Activated naive CD4-positive, alpha-beta T cell treated with anti-CD3 and anti-CD28 coated beads for 36 hours (primary cell): ENCODE measurements around the gene SP1. TPM values are rescaled to one million over a fixed set of nuclear protein-coding genes. Genes with fewer than 3 reads are reported as not detected.
"Not testable (repeated sequence)": the region's sequence is repeated elsewhere in the genome, so short reads cannot be mapped to it uniquely, and the experiment has no call there.

Source experiments
- CTCF ChIA-PET: fragments of 350-600 bp; sonication (Branson Sonifier 250); formaldehyde crosslinking; loops from one replicate; lab custom pipeline; 2021; ENCODE audit warnings: antibody characterized with exemption; lab: Charles Lee
- DNase-seq: peaks from one replicate; pipeline ENCODE4 v3.0.0-alpha.2; 2020
- H3K27ac Mint-ChIP-seq: one replicate; pipeline ENCODE4 v1.8.0; 2021; ENCODE audit warnings: mild to moderate bottlenecking, mixed read lengths
- H3K27me3 Mint-ChIP-seq: one replicate; pipeline ENCODE4 v1.8.0; 2021; ENCODE audit warnings: low read depth, mixed read lengths
- H3K36me3 Mint-ChIP-seq: one replicate; pipeline ENCODE4 v1.8.0; 2021; ENCODE audit warnings: low read depth, mixed read lengths
- H3K4me1 Mint-ChIP-seq: one replicate; pipeline ENCODE4 v1.8.0; 2021; ENCODE audit warnings: low read depth, mixed read lengths
- H3K4me3 Mint-ChIP-seq: one replicate; pipeline ENCODE4 v1.8.0; 2021; ENCODE audit warnings: mild to moderate bottlenecking, moderate library complexity, mixed read lengths
- H3K9me3 Mint-ChIP-seq: one replicate; pipeline ENCODE4 v1.8.0; 2021; ENCODE audit warnings: mixed read lengths
- intact Hi-C: fragments of 100-400 bp; cut with micrococcal nuclease; formaldehyde crosslinking; loops from one replicate; pipeline ENCODE4 v1.15.1; 2023
- total RNA-seq, 2 experiments: library from RNA; stranded (reverse); gene quantifications; one replicate each; pipeline ENCODE4 v1.2.3, GENCODE V29; 2021

The SP1 gene
- total RNA-seq, 2 experiments from 2014 or later, result 87.6 to 91.9 TPM

DNA sequence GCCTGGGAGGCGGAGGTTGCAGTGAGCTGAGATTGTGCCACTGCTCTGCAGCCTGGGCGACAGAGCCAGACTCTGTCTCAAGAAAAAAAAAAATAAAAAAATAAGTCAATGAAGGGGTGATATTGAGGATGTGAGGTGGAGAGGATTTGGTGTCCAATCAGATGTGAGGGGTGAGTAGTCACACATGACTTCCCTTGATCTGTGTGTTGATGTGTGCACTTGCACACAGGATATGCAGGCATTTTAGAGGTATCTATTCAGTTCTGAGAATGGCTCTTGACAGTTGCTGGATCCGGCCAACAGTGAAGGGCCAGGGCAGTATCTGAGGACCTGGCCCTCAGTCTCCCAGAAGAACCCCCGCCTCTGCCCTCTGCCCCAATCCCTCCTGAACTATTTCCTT is 36.0 kb upstream of the SP1 start:
- DNase-seq, result no peak
- H3K27ac Mint-ChIP-seq, result no peak overlapping the region
- H3K36me3 Mint-ChIP-seq, result no peaks in the 10 kb centered on the region
- CTCF ChIA-PET, result interaction anchor here (1.0 to 6.5 kb wide), 9 partner anchors 8 to 185 kb away, joined by 3 to 196 read pairs (median 8); partner anchors contain the start of genes AAAS and AMHR2
- H3K4me1 Mint-ChIP-seq, result peaks cover 9% of the 10 kb centered on the region
- no peaks in the 10 kb centered on the region for H3K27me3 Mint-ChIP-seq
- H3K4me3 Mint-ChIP-seq, result peak overlapping the region; percentile 55
- intact Hi-C loops, result no loop called here
- H3K9me3 Mint-ChIP-seq, result no peaks in the 10 kb centered on the region

DNA sequence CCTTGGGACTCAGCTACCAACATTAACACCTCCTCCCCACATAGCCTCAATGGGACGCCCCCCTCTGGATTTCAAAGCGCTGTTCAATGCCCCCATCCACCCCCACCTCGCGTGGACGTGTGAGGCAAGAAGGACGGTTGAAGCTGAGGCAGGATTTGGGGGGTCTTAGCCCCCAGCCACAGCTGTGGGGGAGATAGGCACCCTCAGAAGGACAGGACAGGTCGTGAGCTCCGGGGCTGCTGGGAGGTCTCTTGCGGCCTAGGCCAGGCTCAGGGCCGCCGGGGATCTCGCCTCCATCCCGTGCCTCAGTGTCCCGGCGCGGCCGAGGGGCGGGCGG is 35.5 kb upstream of the SP1 start:
- intact Hi-C loops, result no loop called here
- CTCF ChIA-PET, result interaction anchor here (0.7 to 6.5 kb wide), 39 partner anchors 10 to 278 kb away, joined by 3 to 196 read pairs (median 5); partner anchors contain the start of genes AAAS, AMHR2, PFDN5 and SOAT2
- H3K27ac Mint-ChIP-seq, result no peak overlapping the region
- DNase-seq, result no peak
- H3K4me1 Mint-ChIP-seq, result peaks cover 9% of the 10 kb centered on the region
- no peaks in the 10 kb centered on the region for H3K36me3 Mint-ChIP-seq
- no peaks in the 10 kb centered on the region for H3K27me3 Mint-ChIP-seq
- no peaks in the 10 kb centered on the region for H3K9me3 Mint-ChIP-seq
- H3K4me3 Mint-ChIP-seq, result peak overlapping the region; percentile 55

DNA sequence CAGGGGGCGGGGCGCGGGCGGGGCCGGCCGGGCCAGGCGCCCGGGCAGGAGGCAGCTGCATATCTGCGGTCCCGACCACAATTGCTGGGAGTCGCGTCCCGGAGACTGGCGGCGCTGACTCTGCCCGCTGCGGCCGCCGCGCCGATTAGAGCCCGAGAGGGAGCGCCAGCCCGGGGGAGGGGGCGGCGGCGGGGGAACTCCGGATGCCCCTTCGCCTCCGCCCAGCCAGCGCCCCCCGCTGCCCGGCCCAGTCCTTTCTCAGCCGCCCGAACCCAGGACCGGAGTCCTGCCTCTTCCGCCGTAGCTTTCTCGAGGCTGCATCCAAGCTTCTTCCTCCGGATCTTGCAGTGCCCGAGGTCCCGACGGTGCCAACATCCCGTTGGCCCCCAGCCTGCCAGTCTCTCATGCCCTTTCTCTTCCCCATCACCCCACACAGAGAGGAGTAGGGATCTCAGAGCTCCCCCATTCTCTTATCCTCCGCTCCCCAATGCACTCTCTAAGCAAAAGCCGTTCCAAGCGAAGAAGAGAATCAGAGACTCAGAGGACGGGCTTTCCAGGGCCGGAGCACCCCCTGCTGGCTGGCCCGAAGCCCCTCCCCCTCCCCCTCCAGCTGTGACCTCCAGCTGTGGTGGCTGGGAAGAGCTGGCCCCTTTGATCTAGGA is 35.0 kb upstream of the SP1 start:
- H3K27ac Mint-ChIP-seq, result no peak overlapping the region
- H3K27me3 Mint-ChIP-seq, result no peaks in the 10 kb centered on the region
- H3K36me3 Mint-ChIP-seq, result no peaks in the 10 kb centered on the region
- peak; percentile 86 for DNase-seq
- H3K9me3 Mint-ChIP-seq, result no peaks in the 10 kb centered on the region
- CTCF ChIA-PET, result interaction anchor here (0.7 to 6.5 kb wide), 43 partner anchors 10 to 278 kb away, joined by 3 to 196 read pairs (median 5); partner anchors contain the start of genes AAAS, AMHR2, PFDN5 and SOAT2
- intact Hi-C loops, result loop anchor here (1.0 kb wide), 4 partner anchors 21 to 186 kb away; no protein-coding TSS in a partner anchor
- peaks cover 9% of the 10 kb centered on the region for H3K4me1 Mint-ChIP-seq
- peak overlapping the region; percentile 91 for H3K4me3 Mint-ChIP-seq

DNA sequence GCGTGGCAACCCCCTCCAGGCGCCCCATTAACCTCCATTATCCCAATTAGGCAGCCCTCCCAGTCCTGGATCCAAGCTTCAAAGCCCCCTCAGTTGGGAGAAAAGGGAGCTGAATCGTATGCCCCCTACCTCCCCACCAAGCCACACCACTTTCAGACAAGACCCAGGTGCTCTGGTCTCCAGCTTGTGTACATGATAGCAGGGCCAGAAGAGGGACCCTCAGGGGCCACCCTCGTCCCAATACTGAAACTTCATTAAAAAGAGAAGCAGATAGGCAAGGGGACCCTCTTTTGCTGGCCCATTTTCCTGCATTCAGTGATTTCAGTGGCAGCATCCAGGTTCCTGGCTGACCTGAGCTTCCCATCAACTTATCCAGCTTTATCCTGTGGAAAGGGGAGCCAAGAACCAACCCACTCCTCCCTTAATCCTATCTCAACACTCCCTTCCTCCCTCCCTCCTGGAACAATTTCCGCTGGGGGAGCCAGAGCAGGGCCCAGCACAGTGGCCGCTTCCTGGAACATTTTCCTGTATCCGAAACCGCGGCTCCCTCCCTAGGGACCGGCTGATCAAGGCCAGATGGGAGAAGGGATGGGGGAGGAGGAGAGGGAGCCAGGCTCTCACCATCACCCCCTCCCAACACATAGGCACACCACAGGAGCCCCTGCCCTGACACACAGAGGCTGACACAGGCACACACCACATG is 34.3 kb upstream of the SP1 start:
- Mint-ChIP-seq H3K36me3 (no peaks in the 10 kb centered on the region), H3K4me3 (peak overlapping the region; percentile 91), H3K4me1 (peaks cover 9% of the 10 kb centered on the region), H3K27me3 (no peaks in the 10 kb centered on the region), H3K27ac (no peak overlapping the region), H3K9me3 (no peaks in the 10 kb centered on the region)
- intact Hi-C loops, result loop anchor here (1.0 kb wide), 4 partner anchors 21 to 186 kb away; no protein-coding TSS in a partner anchor
- no peak for DNase-seq
- CTCF ChIA-PET, result interaction anchor here (0.8 to 6.5 kb wide), 40 partner anchors 9 to 279 kb away, joined by 3 to 196 read pairs (median 5); partner anchors contain the start of genes AAAS, AMHR2, PFDN5 and SOAT2

DNA sequence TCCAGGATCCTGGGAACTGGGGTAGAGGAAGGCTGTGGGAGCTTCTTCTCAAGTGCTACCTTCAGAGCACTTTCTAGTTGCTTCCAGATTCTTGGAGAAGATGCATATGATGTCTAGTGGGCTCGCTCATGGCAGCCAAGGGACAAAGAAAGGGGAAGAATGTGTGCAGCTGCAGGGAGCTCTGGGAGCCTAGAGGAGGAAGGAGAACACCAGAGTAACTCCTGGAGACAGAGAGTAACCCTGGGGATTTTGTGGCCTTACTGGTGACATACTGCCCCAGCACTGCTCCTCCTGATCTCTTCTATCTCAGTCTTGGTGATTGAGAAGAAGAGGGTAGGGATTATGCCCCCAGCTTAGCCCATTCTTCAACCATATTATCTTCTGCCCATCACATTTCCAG is 33.5 kb upstream of the SP1 start:
- intact Hi-C loops, result no loop called here
- no peak for DNase-seq
- peaks cover 9% of the 10 kb centered on the region for H3K4me1 Mint-ChIP-seq
- no peaks in the 10 kb centered on the region for H3K27me3 Mint-ChIP-seq
- no peak overlapping the region for H3K4me3 Mint-ChIP-seq
- CTCF ChIA-PET, result interaction anchor here (0.9 to 6.5 kb wide), 6 partner anchors 15 to 187 kb away, joined by 3 to 196 read pairs (median 10); partner anchors contain the start of genes AAAS and AMHR2
- no peak overlapping the region for H3K27ac Mint-ChIP-seq
- H3K9me3 Mint-ChIP-seq, result no peaks in the 10 kb centered on the region
- no peaks in the 10 kb centered on the region for H3K36me3 Mint-ChIP-seq

DNA sequence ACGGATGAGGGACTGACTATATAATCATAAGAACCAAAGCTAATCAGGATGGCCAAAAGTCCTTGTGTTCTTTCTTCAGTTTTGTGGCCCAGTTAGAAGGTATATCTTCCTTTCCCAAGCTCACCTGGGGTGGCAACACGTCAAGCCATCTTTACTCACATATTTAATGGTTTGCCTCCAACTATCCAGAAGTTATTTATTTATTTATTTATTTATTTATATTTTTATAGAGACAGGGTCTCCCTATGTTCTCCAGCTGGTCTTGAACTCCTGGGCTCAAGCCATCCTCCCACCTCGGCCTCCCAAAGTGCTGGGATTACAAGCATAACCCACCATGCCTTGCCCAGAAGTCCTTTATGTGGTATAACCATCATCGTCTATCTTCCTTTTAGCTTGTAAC is 32.1 kb upstream of the SP1 start:
- no peaks in the 10 kb centered on the region for H3K36me3 Mint-ChIP-seq
- CTCF ChIA-PET, result interaction anchor here (0.6 to 6.5 kb wide), 6 partner anchors 11 to 188 kb away, joined by 3 to 196 read pairs (median 5); partner anchors contain the start of genes AAAS and AMHR2

DNA sequence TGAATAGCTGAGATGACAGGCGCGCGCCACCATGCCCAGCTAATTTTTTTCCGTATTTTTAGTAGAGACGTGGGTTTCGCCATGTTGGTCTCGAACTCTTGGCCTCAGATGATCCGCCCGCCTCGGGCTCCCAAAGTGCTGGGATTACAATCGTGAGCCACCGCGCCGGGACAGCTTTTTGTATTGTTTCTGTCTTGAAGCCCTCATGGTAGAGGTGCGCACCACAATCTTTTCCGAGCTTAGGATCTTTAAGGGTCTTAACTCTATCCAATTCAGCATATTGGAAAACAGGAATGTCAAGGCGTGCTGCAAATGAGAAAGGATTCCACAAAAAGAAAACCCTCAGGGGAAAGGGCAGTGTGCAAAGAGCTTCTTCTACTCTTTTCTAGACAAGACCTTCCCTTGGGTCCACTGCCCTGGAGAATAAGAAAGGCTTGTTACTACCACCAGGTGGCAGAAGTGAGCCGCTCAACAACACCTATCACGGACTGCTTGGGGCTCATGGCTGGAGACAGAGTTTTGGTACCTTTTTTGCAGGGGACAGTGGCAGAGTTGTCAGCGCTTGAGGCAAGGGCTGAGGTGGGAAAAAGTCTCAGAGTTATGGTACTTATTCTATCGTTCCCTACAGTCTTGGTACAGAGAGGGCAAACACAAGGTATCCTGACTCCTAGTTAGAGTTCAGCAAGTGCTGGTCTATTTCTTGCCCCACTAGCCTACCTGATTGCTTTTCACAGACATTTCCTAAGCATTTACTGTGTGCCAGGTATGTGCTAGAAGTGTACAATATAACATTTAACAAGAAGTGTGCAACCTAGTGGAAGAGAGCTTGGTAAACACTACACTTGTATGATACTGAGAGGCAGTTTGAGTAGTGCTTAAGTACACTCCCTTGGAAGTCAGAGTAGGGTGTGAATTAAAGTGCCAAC is 27.4 kb upstream of the SP1 start:
- CTCF ChIA-PET, result interaction anchor here (0.6 to 6.4 kb wide), 50 partner anchors 9 to 218 kb away, joined by 3 to 163 read pairs (median 5); partner anchors contain the start of genes AAAS, AMHR2, MYG1 and NPFF
- H3K4me3 Mint-ChIP-seq, result no peak overlapping the region
- H3K9me3 Mint-ChIP-seq, result no peaks in the 10 kb centered on the region
- peak; percentile 94 for DNase-seq
- peaks cover 6% of the 10 kb centered on the region for H3K4me1 Mint-ChIP-seq
- H3K27ac Mint-ChIP-seq, result no peak overlapping the region
- intact Hi-C loops, result loop anchor here (1.0 kb wide), 3 partner anchors 30 to 156 kb away; no protein-coding TSS in a partner anchor
- H3K36me3 Mint-ChIP-seq, result no peaks in the 10 kb centered on the region
- no peaks in the 10 kb centered on the region for H3K27me3 Mint-ChIP-seq

More for the DNA sequence above, 32.1 kb upstream of the SP1 start:
- no peak for DNase-seq
- Mint-ChIP-seq H3K4me3 (no peak overlapping the region), H3K27me3 (no peaks in the 10 kb centered on the region), H3K9me3 (no peaks in the 10 kb centered on the region), H3K27ac (no peak overlapping the region), H3K4me1 (peaks cover 14% of the 10 kb centered on the region)
- intact Hi-C loops, result no loop called here

DNA sequence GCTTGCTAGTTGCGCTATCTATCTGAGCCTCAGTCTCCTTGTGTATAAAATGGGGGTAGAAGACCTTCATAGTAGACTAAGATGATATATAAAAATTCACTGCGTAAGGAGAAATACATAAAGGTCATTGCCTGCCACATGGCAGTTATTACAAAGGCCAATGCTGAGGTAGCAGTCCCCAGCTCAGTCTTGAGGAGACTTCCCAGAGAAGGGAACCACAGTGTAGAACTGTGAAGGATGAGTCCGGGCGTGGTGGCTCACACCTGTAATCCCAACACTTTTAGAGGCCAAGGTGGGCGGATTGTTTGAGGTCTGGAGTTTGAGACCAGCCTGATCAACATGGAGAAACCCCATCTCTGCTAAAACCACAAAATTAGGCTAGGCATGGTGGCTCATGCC is 26.7 kb upstream of the SP1 start:
- intact Hi-C loops, result no loop called here
- CTCF ChIA-PET, result interaction anchor here (0.6 to 6.4 kb wide), 26 partner anchors 13 to 218 kb away, joined by 3 to 163 read pairs (median 10); partner anchors contain the start of genes AAAS, AMHR2, MYG1 and NPFF
- no peaks in the 10 kb centered on the region for H3K27me3 Mint-ChIP-seq
- H3K4me1 Mint-ChIP-seq, result peaks cover 6% of the 10 kb centered on the region
- no peaks in the 10 kb centered on the region for H3K36me3 Mint-ChIP-seq
- H3K27ac Mint-ChIP-seq, result no peak overlapping the region
- no peaks in the 10 kb centered on the region for H3K9me3 Mint-ChIP-seq
- DNase-seq, result no peak
- no peak overlapping the region for H3K4me3 Mint-ChIP-seq

DNA sequence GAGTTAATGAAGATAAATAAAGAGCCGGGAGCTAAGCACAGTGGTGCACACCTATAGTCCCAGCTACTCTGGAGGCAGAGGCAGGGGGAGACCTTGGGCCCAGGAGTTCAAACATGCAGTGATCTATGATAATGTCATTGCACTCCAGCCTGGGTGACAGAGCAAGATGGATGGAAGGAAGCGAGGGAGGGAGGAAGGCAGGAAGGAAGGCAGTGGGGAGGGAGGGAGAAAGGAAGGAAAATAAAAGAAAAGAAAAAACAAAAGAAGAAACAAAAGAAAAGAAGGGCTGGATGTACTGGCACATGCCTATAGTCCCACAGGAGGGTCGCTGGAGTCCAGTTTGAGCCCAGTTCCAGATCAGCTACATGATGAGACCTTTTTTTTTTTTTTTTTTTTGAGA is 24.9 kb upstream of the SP1 start:
- CTCF ChIA-PET, result interaction anchor here (0.6 to 6.4 kb wide), 5 partner anchors 10 to 154 kb away, joined by 3 to 163 read pairs (median 24); partner anchors contain the start of genes AMHR2 and NPFF
- no peak overlapping the region for H3K4me3 Mint-ChIP-seq
- no peak overlapping the region for H3K27ac Mint-ChIP-seq
- H3K36me3 Mint-ChIP-seq, result no peaks in the 10 kb centered on the region
- no peaks in the 10 kb centered on the region for H3K9me3 Mint-ChIP-seq
- peaks cover 6% of the 10 kb centered on the region for H3K4me1 Mint-ChIP-seq
- H3K27me3 Mint-ChIP-seq, result no peaks in the 10 kb centered on the region
- DNase-seq, result no peak
- intact Hi-C loops, result no loop called here

DNA sequence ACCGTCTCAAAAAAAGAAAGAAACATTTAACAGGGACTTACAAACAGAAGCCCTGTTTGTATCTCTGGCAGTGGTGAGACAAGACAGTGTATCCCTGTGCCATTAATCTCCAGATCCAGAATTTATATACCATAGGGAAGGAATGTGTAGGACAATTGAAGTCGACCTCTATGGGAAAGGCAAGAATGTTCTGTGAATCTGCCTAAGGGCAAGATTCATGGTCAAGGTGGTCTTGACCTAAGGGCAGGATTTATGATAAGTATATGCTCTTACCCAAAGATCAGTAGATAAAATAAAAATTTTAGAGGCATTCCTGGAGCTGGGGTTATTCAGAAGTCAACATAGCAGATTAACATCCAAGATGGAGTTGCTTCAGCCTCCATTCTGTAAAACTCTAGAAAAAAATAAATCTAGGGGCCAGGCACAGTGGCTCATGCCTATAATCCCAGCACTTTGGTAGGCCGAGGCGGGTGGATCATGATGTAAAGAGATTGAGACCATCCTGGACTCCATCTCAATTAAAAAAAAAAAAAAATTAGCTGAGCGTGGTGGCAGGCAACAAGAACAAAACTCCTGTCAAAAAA is 21.0 kb upstream of the SP1 start:
- H3K9me3 Mint-ChIP-seq, result no peaks in the 10 kb centered on the region
- H3K4me3 Mint-ChIP-seq, result no peak overlapping the region
- intact Hi-C loops, result no loop called here
- H3K4me1 Mint-ChIP-seq, result no peaks in the 10 kb centered on the region
- CTCF ChIA-PET, result interaction anchor here (0.6 to 1.6 kb wide), 6 partner anchors 14 to 147 kb away, joined by 3 to 5 read pairs (median 4); no protein-coding TSS in a partner anchor
- no peaks in the 10 kb centered on the region for H3K27me3 Mint-ChIP-seq
- DNase-seq, result no peak
- no peaks in the 10 kb centered on the region for H3K36me3 Mint-ChIP-seq
- no peak overlapping the region for H3K27ac Mint-ChIP-seq

DNA sequence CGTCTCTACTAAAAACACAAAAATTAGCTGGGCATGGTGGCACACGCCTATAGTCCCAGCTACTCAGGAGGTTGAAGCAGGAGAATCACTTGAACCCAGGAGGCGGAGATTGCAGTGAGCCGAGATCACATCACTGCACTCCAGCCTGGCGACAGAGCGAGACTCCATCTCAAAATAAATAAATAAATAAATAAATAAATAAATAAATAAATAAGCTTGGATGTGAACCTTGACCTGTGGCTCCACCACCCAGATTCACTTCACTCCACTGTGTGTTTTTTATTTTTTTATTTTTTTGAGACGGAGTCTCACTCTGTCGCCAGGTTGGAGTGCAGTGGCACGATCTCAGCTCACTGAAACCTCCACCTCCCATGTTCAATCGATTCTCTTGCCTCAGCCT is 18.3 kb upstream of the SP1 start:
- H3K4me1 Mint-ChIP-seq, H3K9me3 Mint-ChIP-seq, DNase-seq, H3K27ac Mint-ChIP-seq, H3K27me3 Mint-ChIP-seq, H3K4me3 Mint-ChIP-seq, H3K36me3 Mint-ChIP-seq, intact Hi-C loops: not testable (repeated sequence)
- CTCF ChIA-PET, result interaction anchor here (0.6 to 1.5 kb wide), 7 partner anchors 11 to 151 kb away, joined by 3 to 4 read pairs (median 3); no protein-coding TSS in a partner anchor
